ENCODE data around the gene PLA2G4D. TPM values are rescaled to one million over a fixed set of nuclear protein-coding genes. Genes with fewer than 3 reads are reported as not detected.

Gene PLA2G4D
- total RNA-seq, 1 donor from 2014 or later: not detected

DNA sequence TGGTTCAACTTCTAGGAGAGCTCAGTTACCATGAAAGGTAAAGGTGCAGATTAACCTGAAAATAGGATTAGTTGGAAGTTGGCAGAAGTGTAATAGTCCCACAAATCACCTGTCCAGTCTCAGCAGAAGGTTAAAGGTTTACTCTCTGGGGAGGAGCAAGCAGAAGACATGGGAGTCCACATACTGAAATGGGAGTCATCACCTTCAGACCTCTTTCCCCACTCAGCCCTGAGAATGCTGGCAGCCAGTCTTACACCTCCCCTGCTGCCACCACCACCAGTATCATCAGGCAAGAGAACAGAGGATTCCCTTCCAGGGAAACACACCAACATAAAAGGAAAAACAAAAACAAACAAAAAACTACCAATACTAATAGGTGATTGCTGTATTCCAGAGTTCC lies 13.8 kb upstream of the PLA2G4D start:
- no peak for DNase-seq (ENCODE audit: low read depth)
- TF ChIP-seq, protein P1, sequence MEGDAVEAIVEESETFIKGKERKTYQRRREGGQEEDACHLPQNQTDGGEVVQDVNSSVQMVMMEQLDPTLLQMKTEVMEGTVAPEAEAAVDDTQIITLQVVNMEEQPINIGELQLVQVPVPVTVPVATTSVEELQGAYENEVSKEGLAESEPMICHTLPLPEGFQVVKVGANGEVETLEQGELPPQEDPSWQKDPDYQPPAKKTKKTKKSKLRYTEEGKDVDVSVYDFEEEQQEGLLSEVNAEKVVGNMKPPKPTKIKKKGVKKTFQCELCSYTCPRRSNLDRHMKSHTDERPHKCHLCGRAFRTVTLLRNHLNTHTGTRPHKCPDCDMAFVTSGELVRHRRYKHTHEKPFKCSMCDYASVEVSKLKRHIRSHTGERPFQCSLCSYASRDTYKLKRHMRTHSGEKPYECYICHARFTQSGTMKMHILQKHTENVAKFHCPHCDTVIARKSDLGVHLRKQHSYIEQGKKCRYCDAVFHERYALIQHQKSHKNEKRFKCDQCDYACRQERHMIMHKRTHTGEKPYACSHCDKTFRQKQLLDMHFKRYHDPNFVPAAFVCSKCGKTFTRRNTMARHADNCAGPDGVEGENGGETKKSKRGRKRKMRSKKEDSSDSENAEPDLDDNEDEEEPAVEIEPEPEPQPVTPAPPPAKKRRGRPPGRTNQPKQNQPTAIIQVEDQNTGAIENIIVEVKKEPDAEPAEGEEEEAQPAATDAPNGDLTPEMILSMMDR (IDR thresholded peaks at IDR 0.05; ENCODE audit: insufficient read depth, low read length, poor library complexity, severe bottlenecking): no peak
- Histone ChIP-seq H3K36me3 (ENCODE audit: control insufficient read depth, insufficient read depth, low read length) (no peaks in the 10 kb centered on the region), H3K27me3 (ENCODE audit: control insufficient read depth, insufficient read depth, low read length) (no peaks in the 10 kb centered on the region), H3K4me3 (ENCODE audit: low read depth, low read length) (no peak overlapping the region)

- no peak for DNase-seq (ENCODE audit: low read depth)
- TF ChIP-seq, protein P1 (IDR thresholded peaks at IDR 0.05; ENCODE audit: insufficient read depth, low read length, poor library complexity, severe bottlenecking): no peak
These were observed 13.1 kb upstream of the PLA2G4D start for GRCh38 chr15:42107473-42107872.

GRCh38 chr15:42106288-42106687 lies 11.9 kb upstream of the PLA2G4D start:
- TF ChIP-seq, protein P1 (IDR thresholded peaks at IDR 0.05; ENCODE audit: insufficient read depth, low read length, poor library complexity, severe bottlenecking): no peak
- no peaks in the 10 kb centered on the region for H3K36me3 ChIP-seq (ENCODE audit: control insufficient read depth, insufficient read depth, low read length)
- DNase-seq (ENCODE audit: low read depth): no peak
- no peaks in the 10 kb centered on the region for H3K27me3 ChIP-seq (ENCODE audit: control insufficient read depth, insufficient read depth, low read length)
- H3K4me3 ChIP-seq (ENCODE audit: low read depth, low read length): no peak overlapping the region

More at GRCh38 chr15:42107473-42107872, 13.1 kb upstream of the PLA2G4D start:
- no peaks in the 10 kb centered on the region for H3K27me3 ChIP-seq (ENCODE audit: control insufficient read depth, insufficient read depth, low read length)
- H3K36me3 ChIP-seq (ENCODE audit: control insufficient read depth, insufficient read depth, low read length): no peaks in the 10 kb centered on the region
- H3K4me3 ChIP-seq (ENCODE audit: low read depth, low read length): no peak overlapping the region

DNA sequence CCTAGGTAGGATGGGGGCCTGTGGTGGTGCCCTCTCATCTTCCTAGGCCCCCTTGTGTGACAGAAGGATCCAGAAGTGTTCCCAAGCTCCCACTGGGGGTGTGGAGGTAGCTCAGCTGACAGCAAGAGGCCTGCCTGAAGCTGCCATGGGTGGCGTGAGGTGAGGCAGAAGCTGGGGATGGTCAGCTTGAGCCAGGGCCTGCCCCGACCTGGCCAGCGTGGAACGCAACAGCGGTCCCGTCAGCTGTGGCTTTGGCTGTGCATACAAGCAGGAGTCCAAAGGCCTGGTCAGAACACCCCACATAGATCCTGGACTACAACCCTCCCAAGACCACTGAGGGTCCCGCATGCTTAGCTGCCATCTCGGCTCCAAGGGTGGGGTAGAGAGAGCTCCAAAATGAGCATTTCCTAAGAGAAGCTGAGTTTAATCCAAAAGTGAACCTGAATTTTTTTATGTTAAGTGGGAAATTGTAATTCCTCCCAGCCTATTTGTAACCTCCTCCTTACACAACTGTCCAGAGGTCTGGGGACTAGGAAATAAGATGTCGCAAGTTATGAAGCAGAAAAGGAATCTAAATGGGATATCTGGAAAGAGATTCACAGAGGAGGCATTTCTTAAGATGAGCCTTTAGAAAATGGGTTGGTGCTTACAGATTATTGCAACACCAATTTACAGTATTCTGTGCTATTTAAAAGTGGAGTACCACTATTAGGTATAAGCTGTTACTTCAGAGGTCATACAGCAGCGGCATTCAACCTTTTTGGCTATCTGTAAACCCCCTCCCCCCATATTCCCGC lies 9.9 kb upstream of the PLA2G4D start:
- Histone ChIP-seq H3K36me3 (ENCODE audit: control insufficient read depth, insufficient read depth, low read length) (no peaks in the 10 kb centered on the region), H3K27me3 (ENCODE audit: control insufficient read depth, insufficient read depth, low read length) (no peaks in the 10 kb centered on the region), H3K4me3 (ENCODE audit: low read depth, low read length) (no peak overlapping the region)
- no peak for DNase-seq (ENCODE audit: low read depth)
- TF ChIP-seq, protein P1 (IDR thresholded peaks at IDR 0.05; ENCODE audit: insufficient read depth, low read length, poor library complexity, severe bottlenecking): no peak

DNA sequence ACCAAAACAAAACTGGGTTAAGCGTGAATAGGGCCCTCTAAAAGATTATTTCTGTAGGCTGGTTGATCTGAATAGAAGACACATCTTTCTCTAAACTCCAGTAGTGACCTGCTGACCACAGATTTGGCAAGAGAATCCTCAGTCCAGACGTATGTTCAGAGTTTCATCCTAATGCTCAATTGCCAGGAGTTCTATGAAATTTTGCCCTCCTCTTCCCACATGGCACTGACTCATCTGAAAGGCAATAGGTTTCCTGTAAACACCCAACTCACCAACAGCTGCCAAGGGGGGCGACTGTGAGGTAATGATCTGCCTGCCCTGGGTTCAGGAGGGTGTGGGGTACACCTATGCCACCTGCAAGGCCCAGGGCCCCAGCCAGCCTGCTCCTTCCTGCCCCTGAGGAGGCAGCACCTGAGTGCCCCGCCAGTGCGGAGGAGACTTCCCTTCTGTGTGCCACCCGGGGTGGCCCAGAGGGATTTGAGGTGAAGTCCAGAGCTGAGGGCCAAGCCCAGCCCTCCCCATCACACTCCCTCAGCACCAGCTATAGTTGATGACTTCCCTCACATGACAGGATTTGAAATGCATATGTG lies 8.4 kb upstream of the PLA2G4D start:
- Histone ChIP-seq H3K4me3 (ENCODE audit: low read depth, low read length) (no peak overlapping the region), H3K36me3 (ENCODE audit: control insufficient read depth, insufficient read depth, low read length) (no peaks in the 10 kb centered on the region), H3K27me3 (ENCODE audit: control insufficient read depth, insufficient read depth, low read length) (no peaks in the 10 kb centered on the region)
- DNase-seq (ENCODE audit: low read depth): no peak
- TF ChIP-seq, protein P1 (IDR thresholded peaks at IDR 0.05; ENCODE audit: insufficient read depth, low read length, poor library complexity, severe bottlenecking): no peak

Data from kidney epithelial cell (primary cell).